Astrocyte (in vitro differentiated cells and primary cell): ENCODE measurements around the gene ROM1. TPM values are rescaled to one million over a fixed set of nuclear protein-coding genes. Genes with fewer than 3 reads are reported as not detected.

Source experiments
- DNase-seq: peaks from one replicate; pipeline ENCODE4 v3.0.0-alpha.2; 2010; ENCODE audit warnings: low read depth
- FAIRE-seq: peaks from 2 replicates; lab custom pipeline; 2011; peaks lifted over from hg19 to GRCh38; lab: Jason Lieb, UNC
- H2AFZ ChIP-seq: 2 replicates; pipeline ENCODE4 v1.6.0; 2012; ENCODE audit warnings: low read depth, low read length, inconsistent platforms
- H3K27ac ChIP-seq: 2 replicates; pipeline ENCODE4 v1.5.1; 2011; ENCODE audit warnings: low read depth, low read length, inconsistent platforms
- H3K27me3 ChIP-seq: 2 replicates; pipeline ENCODE4 v1.6.0; 2011; ENCODE audit warnings: low read length, inconsistent platforms; ENCODE audit not compliant: insufficient read depth
- H3K36me3 ChIP-seq: 2 replicates; pipeline ENCODE4 v1.5.1; 2011; ENCODE audit warnings: low read length, inconsistent platforms; ENCODE audit not compliant: insufficient read depth
- H3K4me1 ChIP-seq: 2 replicates; pipeline ENCODE4 v1.5.1; 2011; ENCODE audit warnings: low read length, inconsistent platforms; ENCODE audit not compliant: insufficient read depth
- H3K4me2 ChIP-seq: 2 replicates; pipeline ENCODE4 v1.6.0; 2012; ENCODE audit warnings: low read length, inconsistent platforms
- H3K4me3 ChIP-seq: 2 replicates; pipeline ENCODE4 v1.5.1; 2011; ENCODE audit warnings: low read depth, mild to moderate bottlenecking, low read length, inconsistent platforms; ENCODE audit not compliant: insufficient read depth
- H3K79me2 ChIP-seq: 2 replicates; pipeline ENCODE4 v1.6.0; 2012; ENCODE audit warnings: mild to moderate bottlenecking, low read length, inconsistent platforms; ENCODE audit not compliant: insufficient read depth
- H3K9ac ChIP-seq: 2 replicates; pipeline ENCODE4 v1.6.0; 2012; ENCODE audit warnings: mild to moderate bottlenecking, low read length, inconsistent platforms
- H3K9me3 ChIP-seq: 2 replicates; pipeline ENCODE4 v1.5.1; 2012; ENCODE audit warnings: low read depth, mild to moderate bottlenecking, low read length, inconsistent platforms; ENCODE audit not compliant: insufficient read depth
- H4K20me1 ChIP-seq: 2 replicates; pipeline ENCODE4 v1.6.0; 2012; ENCODE audit warnings: low read length, inconsistent platforms; ENCODE audit not compliant: insufficient read depth
- H3K27ac Mint-ChIP-seq: one replicate; pipeline ENCODE4 v1.8.0; 2021; ENCODE audit warnings: mild to moderate bottlenecking, mixed read lengths; ENCODE audit not compliant: unreplicated experiment
- H3K27me3 Mint-ChIP-seq: one replicate; pipeline ENCODE4 v1.8.0; 2021; ENCODE audit warnings: low read depth, mixed read lengths; ENCODE audit not compliant: unreplicated experiment
- H3K36me3 Mint-ChIP-seq: one replicate; pipeline ENCODE4 v1.8.0; 2021; ENCODE audit warnings: low read depth, mixed read lengths; ENCODE audit not compliant: unreplicated experiment
- H3K4me1 Mint-ChIP-seq: one replicate; pipeline ENCODE4 v1.8.0; 2021; ENCODE audit warnings: low read depth, mixed read lengths; ENCODE audit not compliant: unreplicated experiment
- H3K4me3 Mint-ChIP-seq: one replicate; pipeline ENCODE4 v1.8.0; 2021; ENCODE audit warnings: mild to moderate bottlenecking, moderate library complexity, mixed read lengths; ENCODE audit not compliant: unreplicated experiment
- H3K9me3 Mint-ChIP-seq: one replicate; pipeline ENCODE4 v1.8.0; 2021; ENCODE audit warnings: mild to moderate bottlenecking, mixed read lengths; ENCODE audit not compliant: unreplicated experiment
- EZH2 ChIP-seq: IDR thresholded peaks from 2 replicates; pipeline ENCODE4 v1.6.1; 2012; ENCODE audit warnings: mild to moderate bottlenecking, low read length, inconsistent platforms; ENCODE audit not compliant: insufficient read depth
- total RNA-seq: library from RNA; stranded (reverse); gene quantifications from 2 replicates; pipeline ENCODE4 v1.2.1, GENCODE V29; 2021
- TF ChIP-seq, protein P1 (sequence below): IDR thresholded peaks from 2 replicates; pipeline ENCODE4 v1.5.1; 2011; ENCODE audit warnings: low read depth, mild to moderate bottlenecking, inconsistent platforms, low read length, moderate library complexity; ENCODE audit not compliant: insufficient read depth

ROM1 gene
- total RNA-seq, 1 donor from 2014 or later: 1.3 TPM

GRCh38 chr11:62595124-62595523 is 17.9 kb upstream of the ROM1 start:
- Histone ChIP-seq H4K20me1 (peaks cover 65% of the 10 kb centered on the region), H3K27ac (no peak overlapping the region), H3K4me2 (no peak overlapping the region), H3K79me2 (peaks cover 59% of the 10 kb centered on the region), H3K4me1 (peaks cover 25% of the 10 kb centered on the region), H3K9ac (no peak overlapping the region), H3K36me3 (peaks cover 45% of the 10 kb centered on the region), H2AFZ (no peak overlapping the region), H3K4me3 (no peak overlapping the region), H3K27me3 (no peaks in the 10 kb centered on the region), H3K9me3 (no peaks in the 10 kb centered on the region)
- peaks cover 45% of the 10 kb centered on the region for H3K36me3 Mint-ChIP-seq
- H3K27ac Mint-ChIP-seq: peak overlapping the region; percentile 55
- DNase-seq (no peak), FAIRE-seq (no peak)
- no peaks in the 10 kb centered on the region for H3K9me3 Mint-ChIP-seq
- peaks cover 23% of the 10 kb centered on the region for H3K4me1 Mint-ChIP-seq
- H3K27me3 Mint-ChIP-seq: no peaks in the 10 kb centered on the region
- H3K4me3 Mint-ChIP-seq: no peak overlapping the region
- no peak for TF ChIP-seq EZH2
- TF ChIP-seq, protein P1, sequence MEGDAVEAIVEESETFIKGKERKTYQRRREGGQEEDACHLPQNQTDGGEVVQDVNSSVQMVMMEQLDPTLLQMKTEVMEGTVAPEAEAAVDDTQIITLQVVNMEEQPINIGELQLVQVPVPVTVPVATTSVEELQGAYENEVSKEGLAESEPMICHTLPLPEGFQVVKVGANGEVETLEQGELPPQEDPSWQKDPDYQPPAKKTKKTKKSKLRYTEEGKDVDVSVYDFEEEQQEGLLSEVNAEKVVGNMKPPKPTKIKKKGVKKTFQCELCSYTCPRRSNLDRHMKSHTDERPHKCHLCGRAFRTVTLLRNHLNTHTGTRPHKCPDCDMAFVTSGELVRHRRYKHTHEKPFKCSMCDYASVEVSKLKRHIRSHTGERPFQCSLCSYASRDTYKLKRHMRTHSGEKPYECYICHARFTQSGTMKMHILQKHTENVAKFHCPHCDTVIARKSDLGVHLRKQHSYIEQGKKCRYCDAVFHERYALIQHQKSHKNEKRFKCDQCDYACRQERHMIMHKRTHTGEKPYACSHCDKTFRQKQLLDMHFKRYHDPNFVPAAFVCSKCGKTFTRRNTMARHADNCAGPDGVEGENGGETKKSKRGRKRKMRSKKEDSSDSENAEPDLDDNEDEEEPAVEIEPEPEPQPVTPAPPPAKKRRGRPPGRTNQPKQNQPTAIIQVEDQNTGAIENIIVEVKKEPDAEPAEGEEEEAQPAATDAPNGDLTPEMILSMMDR: no peak

DNA sequence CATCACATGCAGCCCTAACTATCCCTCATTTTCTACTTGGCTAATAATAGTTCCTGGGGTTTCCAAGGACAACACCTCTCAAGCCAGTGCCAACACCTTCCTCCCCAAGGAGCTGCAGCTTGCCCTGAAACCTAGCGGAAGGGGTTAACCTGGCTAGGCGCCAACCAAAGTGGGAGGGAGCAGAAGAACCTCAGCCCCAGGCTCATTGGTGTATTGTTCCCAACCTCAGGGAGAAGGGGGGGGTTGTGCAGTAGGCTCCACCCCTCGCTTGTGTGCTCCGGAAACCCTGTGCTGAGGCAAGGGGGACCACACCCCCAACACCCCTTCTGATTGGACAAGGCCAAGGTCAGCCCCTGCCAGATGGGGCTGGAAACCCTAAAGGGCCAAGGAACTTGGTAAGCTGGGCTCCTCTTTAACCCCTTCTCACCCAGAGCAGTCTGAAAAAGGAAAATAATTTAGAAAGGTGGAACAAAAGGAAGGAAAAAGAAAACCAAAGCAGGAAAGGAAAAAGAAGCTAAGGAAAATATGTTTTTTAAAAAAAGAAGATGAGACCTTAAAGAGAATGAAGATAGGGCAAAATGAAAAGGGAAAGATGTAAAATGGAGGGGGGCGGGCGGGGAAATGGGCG is 13.9 kb upstream of the ROM1 start:
- Histone ChIP-seq H3K36me3 (peaks cover 35% of the 10 kb centered on the region), H3K79me2 (peaks cover 63% of the 10 kb centered on the region), H2AFZ (no peak overlapping the region), H3K4me1 (peaks cover 26% of the 10 kb centered on the region), H3K9me3 (no peaks in the 10 kb centered on the region), H3K4me2 (peak overlapping the region; percentile 89), H3K27me3 (no peaks in the 10 kb centered on the region), H3K27ac (no peak overlapping the region), H4K20me1 (peaks cover 64% of the 10 kb centered on the region), H3K4me3 (peak overlapping the region; percentile 94), H3K9ac (peak overlapping the region; percentile 98)
- Mint-ChIP-seq H3K9me3 (no peaks in the 10 kb centered on the region), H3K27me3 (peaks cover 6% of the 10 kb centered on the region), H3K4me1 (peaks cover 20% of the 10 kb centered on the region), H3K4me3 (peak overlapping the region; percentile 99), H3K36me3 (peaks cover 56% of the 10 kb centered on the region), H3K27ac (peak overlapping the region; percentile 75)
- DNase-seq (peak; percentile 97), FAIRE-seq (peak; percentile 43)
- TF ChIP-seq, protein P1: no peak

DNA sequence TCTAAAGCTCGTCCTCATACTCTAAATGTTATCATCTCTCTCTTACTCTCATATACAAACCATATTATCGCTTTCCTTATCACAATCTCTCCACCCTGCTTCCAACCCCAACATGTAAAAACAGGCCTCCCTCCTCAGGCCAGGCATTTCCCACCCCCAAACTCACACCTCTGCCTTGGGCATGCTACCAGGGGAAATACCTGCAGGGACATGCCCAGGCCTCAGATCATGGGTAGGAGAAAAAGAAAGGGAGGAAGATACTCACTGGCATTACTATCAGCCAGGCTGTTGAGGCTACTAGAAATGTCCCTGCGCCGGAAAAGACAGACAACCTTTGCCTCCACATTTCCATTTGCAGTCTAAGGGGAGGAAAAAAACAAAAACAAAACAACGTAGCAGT is 13.2 kb upstream of the ROM1 start:
- DNase-seq (no peak), FAIRE-seq (no peak)
- H3K9me3 Mint-ChIP-seq: no peaks in the 10 kb centered on the region
- peaks cover 20% of the 10 kb centered on the region for H3K4me1 Mint-ChIP-seq
- H3K27ac ChIP-seq: no peak overlapping the region
- peak overlapping the region; percentile 89 for H3K4me2 ChIP-seq
- peak overlapping the region; percentile 99 for H3K4me3 Mint-ChIP-seq
- no peaks in the 10 kb centered on the region for H3K9me3 ChIP-seq
- H3K4me1 ChIP-seq: peaks cover 26% of the 10 kb centered on the region
- H3K79me2 ChIP-seq: peaks cover 63% of the 10 kb centered on the region
- TF ChIP-seq, protein P1: no peak
- TF ChIP-seq EZH2: no peak
- H3K4me3 ChIP-seq: peak overlapping the region; percentile 94
- H3K27ac Mint-ChIP-seq: peak overlapping the region; percentile 96
- peaks cover 52% of the 10 kb centered on the region for H3K36me3 Mint-ChIP-seq
- peaks cover 59% of the 10 kb centered on the region for H4K20me1 ChIP-seq
- H3K27me3 ChIP-seq: no peaks in the 10 kb centered on the region
- peaks cover 6% of the 10 kb centered on the region for H3K27me3 Mint-ChIP-seq
- H3K9ac ChIP-seq: peak overlapping the region; percentile 98
- peaks cover 29% of the 10 kb centered on the region for H3K36me3 ChIP-seq
- no peak overlapping the region for H2AFZ ChIP-seq
